ENCODE data around the gene TLL1. TPM values are rescaled to one million over a fixed set of nuclear protein-coding genes. Genes with fewer than 3 reads are reported as not detected.

Gene TLL1
- total RNA-seq, 1 donor from 2014 or later = 48.0 TPM

- no peak for DNase-seq (ENCODE audit: low spot score)
- no peaks in the 10 kb centered on the region for H3K9me3 Mint-ChIP-seq (ENCODE audit: unreplicated experiment)
- no peak overlapping the region for H3K4me3 Mint-ChIP-seq (ENCODE audit: unreplicated experiment)
- no peaks in the 10 kb centered on the region for H3K36me3 Mint-ChIP-seq (ENCODE audit: low read depth, unreplicated experiment)
- peaks cover 4% of the 10 kb centered on the region for H3K27me3 Mint-ChIP-seq (ENCODE audit: unreplicated experiment)
- H3K4me1 Mint-ChIP-seq (ENCODE audit: unreplicated experiment) = no peaks in the 10 kb centered on the region
- TF ChIP-seq, protein P1, sequence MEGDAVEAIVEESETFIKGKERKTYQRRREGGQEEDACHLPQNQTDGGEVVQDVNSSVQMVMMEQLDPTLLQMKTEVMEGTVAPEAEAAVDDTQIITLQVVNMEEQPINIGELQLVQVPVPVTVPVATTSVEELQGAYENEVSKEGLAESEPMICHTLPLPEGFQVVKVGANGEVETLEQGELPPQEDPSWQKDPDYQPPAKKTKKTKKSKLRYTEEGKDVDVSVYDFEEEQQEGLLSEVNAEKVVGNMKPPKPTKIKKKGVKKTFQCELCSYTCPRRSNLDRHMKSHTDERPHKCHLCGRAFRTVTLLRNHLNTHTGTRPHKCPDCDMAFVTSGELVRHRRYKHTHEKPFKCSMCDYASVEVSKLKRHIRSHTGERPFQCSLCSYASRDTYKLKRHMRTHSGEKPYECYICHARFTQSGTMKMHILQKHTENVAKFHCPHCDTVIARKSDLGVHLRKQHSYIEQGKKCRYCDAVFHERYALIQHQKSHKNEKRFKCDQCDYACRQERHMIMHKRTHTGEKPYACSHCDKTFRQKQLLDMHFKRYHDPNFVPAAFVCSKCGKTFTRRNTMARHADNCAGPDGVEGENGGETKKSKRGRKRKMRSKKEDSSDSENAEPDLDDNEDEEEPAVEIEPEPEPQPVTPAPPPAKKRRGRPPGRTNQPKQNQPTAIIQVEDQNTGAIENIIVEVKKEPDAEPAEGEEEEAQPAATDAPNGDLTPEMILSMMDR (IDR thresholded peaks at IDR 0.05; ENCODE audit: unreplicated experiment) = no peak
- H3K27ac Mint-ChIP-seq (ENCODE audit: unreplicated experiment) = no peak overlapping the region
Measured at GRCh38 chr4:166123546-166123945, 250.5 kb downstream of the TLL1 start.

DNA sequence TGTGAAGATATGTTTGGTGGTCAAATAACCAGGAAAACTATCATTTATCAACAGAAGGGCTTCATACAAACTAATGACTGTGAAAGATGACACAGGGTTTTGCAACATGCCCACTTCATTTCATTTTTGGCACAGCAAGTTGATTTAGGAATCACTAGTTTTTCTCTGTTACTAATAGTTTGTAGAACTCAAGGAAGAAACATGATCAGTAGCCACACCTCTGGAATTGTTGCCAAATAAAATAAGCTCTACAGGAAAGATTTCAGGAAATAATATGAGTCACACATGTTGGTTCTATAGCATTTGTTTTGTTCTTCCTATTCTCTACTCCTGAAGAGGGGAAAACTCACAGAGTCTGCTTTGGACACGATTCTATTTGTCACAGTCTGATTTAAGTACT lies 255.4 kb downstream of the TLL1 start:
- Mint-ChIP-seq H3K27ac (ENCODE audit: unreplicated experiment) (no peak overlapping the region), H3K4me3 (ENCODE audit: unreplicated experiment) (no peak overlapping the region), H3K36me3 (ENCODE audit: low read depth, unreplicated experiment) (no peaks in the 10 kb centered on the region), H3K27me3 (ENCODE audit: unreplicated experiment) (peaks cover 4% of the 10 kb centered on the region), H3K4me1 (ENCODE audit: unreplicated experiment) (no peaks in the 10 kb centered on the region), H3K9me3 (ENCODE audit: unreplicated experiment) (no peaks in the 10 kb centered on the region)
- TF ChIP-seq, protein P1 (IDR thresholded peaks at IDR 0.05; ENCODE audit: unreplicated experiment) = no peak
- DNase-seq (ENCODE audit: low spot score) = no peak

GRCh38 chr4:166134285-166134684 lies 261.2 kb downstream of the TLL1 start:
- TF ChIP-seq, protein P1 (IDR thresholded peaks at IDR 0.05; ENCODE audit: unreplicated experiment) = no peak
- Mint-ChIP-seq H3K27ac (ENCODE audit: unreplicated experiment) (no peak overlapping the region), H3K27me3 (ENCODE audit: unreplicated experiment) (peaks cover 2% of the 10 kb centered on the region), H3K9me3 (ENCODE audit: unreplicated experiment) (no peaks in the 10 kb centered on the region), H3K4me3 (ENCODE audit: unreplicated experiment) (no peak overlapping the region), H3K4me1 (ENCODE audit: unreplicated experiment) (no peaks in the 10 kb centered on the region), H3K36me3 (ENCODE audit: low read depth, unreplicated experiment) (no peaks in the 10 kb centered on the region)
- no peak for DNase-seq (ENCODE audit: low spot score)

GRCh38 chr4:166140951-166141350 lies 267.9 kb downstream of the TLL1 start:
- DNase-seq (ENCODE audit: low spot score) = no peak
- Mint-ChIP-seq H3K36me3 (ENCODE audit: low read depth, unreplicated experiment) (no peaks in the 10 kb centered on the region), H3K4me1 (ENCODE audit: unreplicated experiment) (no peaks in the 10 kb centered on the region), H3K9me3 (ENCODE audit: unreplicated experiment) (no peaks in the 10 kb centered on the region), H3K27ac (ENCODE audit: unreplicated experiment) (no peak overlapping the region), H3K27me3 (ENCODE audit: unreplicated experiment) (no peaks in the 10 kb centered on the region), H3K4me3 (ENCODE audit: unreplicated experiment) (no peak overlapping the region)
- TF ChIP-seq, protein P1 (IDR thresholded peaks at IDR 0.05; ENCODE audit: unreplicated experiment) = no peak

GRCh38 chr4:166143227-166143626 lies 270.2 kb downstream of the TLL1 start:
- TF ChIP-seq, protein P1 (IDR thresholded peaks at IDR 0.05; ENCODE audit: unreplicated experiment) = no peak
- DNase-seq (ENCODE audit: low spot score) = no peak
- Mint-ChIP-seq H3K4me3 (ENCODE audit: unreplicated experiment) (no peak overlapping the region), H3K9me3 (ENCODE audit: unreplicated experiment) (no peaks in the 10 kb centered on the region), H3K4me1 (ENCODE audit: unreplicated experiment) (no peaks in the 10 kb centered on the region), H3K27ac (ENCODE audit: unreplicated experiment) (no peak overlapping the region), H3K36me3 (ENCODE audit: low read depth, unreplicated experiment) (no peaks in the 10 kb centered on the region), H3K27me3 (ENCODE audit: unreplicated experiment) (no peaks in the 10 kb centered on the region)
